Smooth muscle cell (in vitro differentiated cells): Measurements from ENCODE around the gene DMD. TPM values are rescaled to one million over a fixed set of nuclear protein-coding genes. Genes with fewer than 3 reads are reported as not detected.

Source experiments
- DNase-seq: peaks from one replicate; lab custom pipeline; 2025; ENCODE audit not compliant: unreplicated experiment; lab: John Stamatoyannopoulos, UW
- H2AFZ ChIP-seq: fragments of 200-600 bp; sonication (generic); 2 replicates; pipeline ENCODE4 v1.6.0; 2016; ENCODE audit warnings: antibody characterized with exemption, low read depth, mild to moderate bottlenecking
- H3F3A ChIP-seq: fragments of 200-600 bp; sonication (generic); 2 replicates; pipeline ENCODE4 v1.6.0; 2017; ENCODE audit warnings: antibody characterized with exemption, low read depth
- H3K27ac ChIP-seq: fragments of 200-600 bp; sonication (generic); 2 replicates; pipeline ENCODE4 v1.5.1; 2016; ENCODE audit warnings: low read depth, mild to moderate bottlenecking
- H3K27me3 ChIP-seq: fragments of 200-600 bp; sonication (generic); 2 replicates; pipeline ENCODE4 v1.6.1; 2016; ENCODE audit warnings: low read depth, mild to moderate bottlenecking
- H3K36me3 ChIP-seq: fragments of 200-600 bp; sonication (generic); 2 replicates; pipeline ENCODE4 v1.5.1; 2016; ENCODE audit warnings: low read depth
- H3K4me1 ChIP-seq: fragments of 200-600 bp; sonication (generic); 2 replicates; pipeline ENCODE4 v1.5.1; 2016; ENCODE audit warnings: low read depth
- H3K4me2 ChIP-seq: fragments of 200-600 bp; sonication (generic); 2 replicates; pipeline ENCODE4 v1.6.0; 2016; ENCODE audit warnings: mild to moderate bottlenecking
- H3K4me3 ChIP-seq: fragments of 200-600 bp; sonication (generic); 2 replicates; pipeline ENCODE4 v1.5.1; 2016; ENCODE audit warnings: mild to moderate bottlenecking
- H3K79me2 ChIP-seq: fragments of 200-600 bp; sonication (generic); 2 replicates; pipeline ENCODE4 v1.6.0; 2016; ENCODE audit warnings: low read depth, mild to moderate bottlenecking
- H3K9ac ChIP-seq: fragments of 200-600 bp; sonication (generic); 2 replicates; pipeline ENCODE4 v1.6.0; 2016; ENCODE audit warnings: low read depth
- H3K9me3 ChIP-seq: fragments of 200-600 bp; sonication (generic); replicated peaks from 2 replicates; pipeline ENCODE4 v1.5.1; 2016; ENCODE audit warnings: low read depth
- H4K20me1 ChIP-seq: fragments of 200-600 bp; sonication (generic); 2 replicates; pipeline ENCODE4 v1.6.0; 2016; ENCODE audit warnings: low read depth
- WGBS: methylation state at CpG from one replicate; pipeline ENCODE4 v1.1.7; 2016; ENCODE audit warnings: low lambda C conversion rate; 5-methylcytosine and 5-hydroxymethylcytosine counted together
- polyA plus RNA-seq: library from polyadenylated mRNA; unstranded; fragments of >200 nt; fragmentation: Nextera tagmentation; extraction: Ambion mirVana; gene quantifications from 2 replicates; pipeline ENCODE4 v1.2.1, GENCODE V29; 2016
- total RNA-seq: library from RNA; depleted of rRNA; stranded (reverse); fragments of >200 nt; gene quantifications from 2 replicates; pipeline ENCODE4 v1.2.3, GENCODE V29; 2014
- TF ChIP-seq, protein P1 (sequence below): fragments of 200-600 bp; sonication (generic); IDR thresholded peaks from 2 replicates; pipeline ENCODE4 v1.5.1; 2017; ENCODE audit warnings: borderline replicate concordance, mild to moderate bottlenecking, antibody characterized with exemption; ENCODE audit not compliant: insufficient read depth, poor library complexity, severe bottlenecking

DMD gene
- total and polyA plus RNA-seq, 2 experiments from 2014 or later = 12.3 to 12.6 TPM

DNA sequence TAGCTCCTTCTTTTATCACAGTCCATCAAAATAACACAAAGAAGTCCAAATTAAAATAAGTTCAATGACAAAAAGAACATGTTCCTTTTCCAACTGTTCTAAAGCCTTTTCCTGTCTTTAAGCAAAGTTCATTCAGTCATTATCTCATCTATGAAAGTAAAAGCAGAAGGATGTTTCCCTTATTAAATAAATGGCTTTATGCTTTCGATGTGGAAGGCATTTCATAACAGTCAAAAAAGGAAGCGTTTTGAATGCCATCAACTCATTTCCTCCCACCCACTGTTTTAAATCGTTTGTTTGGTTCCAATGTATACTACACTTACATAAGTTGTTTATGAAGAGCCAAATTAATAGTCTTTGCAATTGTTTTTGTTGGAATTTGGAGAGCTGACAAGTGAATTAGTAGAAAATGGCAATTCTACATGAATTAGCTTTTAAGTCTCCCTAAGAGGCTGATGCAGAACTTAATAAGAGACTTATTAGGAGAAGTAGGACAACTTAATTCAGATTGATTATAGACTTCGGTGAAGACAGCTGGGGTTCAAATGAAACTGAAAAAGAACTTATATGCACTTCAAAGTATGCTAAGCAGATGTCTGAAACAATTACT lies 1746.9 kb downstream of the DMD start:
- Histone ChIP-seq H4K20me1 (no peaks in the 10 kb centered on the region), H3K4me1 (no peaks in the 10 kb centered on the region), H3K79me2 (no peaks in the 10 kb centered on the region), H2AFZ (no peak overlapping the region), H3K9me3 (no peaks in the 10 kb centered on the region), H3K9ac (no peak overlapping the region), H3K4me2 (no peak overlapping the region), H3F3A (no peaks in the 10 kb centered on the region), H3K27me3 (no peaks in the 10 kb centered on the region), H3K27ac (no peak overlapping the region), H3K4me3 (no peak overlapping the region), H3K36me3 (no peaks in the 10 kb centered on the region)
- DNase-seq = no peak
- TF ChIP-seq, protein P1, sequence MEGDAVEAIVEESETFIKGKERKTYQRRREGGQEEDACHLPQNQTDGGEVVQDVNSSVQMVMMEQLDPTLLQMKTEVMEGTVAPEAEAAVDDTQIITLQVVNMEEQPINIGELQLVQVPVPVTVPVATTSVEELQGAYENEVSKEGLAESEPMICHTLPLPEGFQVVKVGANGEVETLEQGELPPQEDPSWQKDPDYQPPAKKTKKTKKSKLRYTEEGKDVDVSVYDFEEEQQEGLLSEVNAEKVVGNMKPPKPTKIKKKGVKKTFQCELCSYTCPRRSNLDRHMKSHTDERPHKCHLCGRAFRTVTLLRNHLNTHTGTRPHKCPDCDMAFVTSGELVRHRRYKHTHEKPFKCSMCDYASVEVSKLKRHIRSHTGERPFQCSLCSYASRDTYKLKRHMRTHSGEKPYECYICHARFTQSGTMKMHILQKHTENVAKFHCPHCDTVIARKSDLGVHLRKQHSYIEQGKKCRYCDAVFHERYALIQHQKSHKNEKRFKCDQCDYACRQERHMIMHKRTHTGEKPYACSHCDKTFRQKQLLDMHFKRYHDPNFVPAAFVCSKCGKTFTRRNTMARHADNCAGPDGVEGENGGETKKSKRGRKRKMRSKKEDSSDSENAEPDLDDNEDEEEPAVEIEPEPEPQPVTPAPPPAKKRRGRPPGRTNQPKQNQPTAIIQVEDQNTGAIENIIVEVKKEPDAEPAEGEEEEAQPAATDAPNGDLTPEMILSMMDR = no peak
- 70% methylated on average over 4 of the region's 4 CpGs for WGBS

DNA sequence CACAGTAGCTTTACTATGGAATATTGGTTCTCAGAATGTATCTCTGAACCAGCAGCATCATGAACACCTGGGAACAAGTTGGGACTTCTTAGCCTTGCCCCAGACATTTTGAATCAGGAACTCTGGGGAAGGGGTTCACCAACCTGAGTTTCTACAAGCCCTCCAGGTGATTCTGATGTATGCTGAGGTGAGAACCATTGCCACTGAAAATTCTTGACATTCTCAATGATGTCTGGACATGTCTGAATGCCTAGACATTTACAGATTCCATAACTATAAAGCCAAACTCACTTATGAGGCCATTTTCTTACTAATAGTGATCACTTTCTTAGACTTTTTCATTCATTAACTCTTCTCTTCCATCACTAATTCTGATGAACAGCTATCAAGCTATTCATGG lies 1750.1 kb downstream of the DMD start:
- H3K9ac ChIP-seq = no peak overlapping the region
- no peak overlapping the region for H3K27ac ChIP-seq
- no peak overlapping the region for H2AFZ ChIP-seq
- TF ChIP-seq, protein P1 = no peak
- no peaks in the 10 kb centered on the region for H3K79me2 ChIP-seq
- H3F3A ChIP-seq = no peaks in the 10 kb centered on the region
- H3K9me3 ChIP-seq = no peaks in the 10 kb centered on the region
- H3K27me3 ChIP-seq = no peaks in the 10 kb centered on the region
- H3K4me3 ChIP-seq = no peak overlapping the region
- DNase-seq = no peak
- H3K4me1 ChIP-seq = no peaks in the 10 kb centered on the region
- no peaks in the 10 kb centered on the region for H4K20me1 ChIP-seq
- H3K4me2 ChIP-seq = no peak overlapping the region
- H3K36me3 ChIP-seq = no peaks in the 10 kb centered on the region

DNA sequence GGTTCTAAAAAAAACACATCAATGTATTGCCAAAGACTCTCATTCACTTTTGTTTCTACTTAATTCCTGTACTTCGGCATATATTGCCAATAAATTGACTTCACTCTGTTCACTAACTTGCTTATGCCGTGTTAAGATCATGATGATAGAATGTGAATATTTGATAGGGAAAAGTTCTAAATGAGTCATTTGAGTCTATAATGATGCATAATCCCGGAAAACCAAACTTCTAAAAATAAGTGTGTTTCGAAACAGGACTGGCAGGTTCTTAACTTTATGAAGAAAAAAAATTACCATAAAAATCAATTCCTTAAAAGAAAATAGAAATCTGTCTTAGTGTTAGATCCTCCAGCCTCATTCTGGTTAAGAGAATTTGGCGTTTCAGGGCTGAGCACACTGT lies 1752.0 kb downstream of the DMD start:
- H3K36me3 ChIP-seq = no peaks in the 10 kb centered on the region
- no peak overlapping the region for H3K9ac ChIP-seq
- H3K9me3 ChIP-seq = no peaks in the 10 kb centered on the region
- TF ChIP-seq, protein P1 = no peak
- H3K27ac ChIP-seq = no peak overlapping the region
- H3F3A ChIP-seq = no peaks in the 10 kb centered on the region
- whole genome bisulfite sequencing = 63% methylated on average over 5 of the region's 5 CpGs
- H2AFZ ChIP-seq = no peak overlapping the region
- no peaks in the 10 kb centered on the region for H3K4me1 ChIP-seq
- no peaks in the 10 kb centered on the region for H3K79me2 ChIP-seq
- H4K20me1 ChIP-seq = no peaks in the 10 kb centered on the region
- H3K4me3 ChIP-seq = no peak overlapping the region
- no peaks in the 10 kb centered on the region for H3K27me3 ChIP-seq
- H3K4me2 ChIP-seq = no peak overlapping the region
- DNase-seq = no peak

DNA sequence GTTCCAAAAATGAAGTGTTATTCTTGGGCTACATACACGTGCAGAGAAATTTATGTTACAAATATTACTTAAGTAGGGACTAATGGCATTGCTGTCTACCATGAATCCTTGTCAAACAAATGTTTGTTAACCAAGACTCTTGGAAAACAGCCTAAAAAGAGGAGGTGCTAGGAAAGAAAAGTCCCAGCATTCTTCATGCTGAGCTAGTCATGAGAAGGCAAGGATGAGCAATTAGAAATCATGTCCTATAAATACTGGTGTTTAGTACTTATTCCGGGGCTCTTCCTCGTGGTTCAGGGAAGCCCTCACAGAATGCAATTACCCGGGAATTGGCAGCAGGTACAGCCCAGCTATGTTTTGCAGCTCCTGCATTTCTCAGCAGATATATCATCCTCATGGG lies 1761.4 kb downstream of the DMD start:
- H3K4me2 ChIP-seq = no peak overlapping the region
- no peak overlapping the region for H2AFZ ChIP-seq
- TF ChIP-seq, protein P1 = no peak
- no peaks in the 10 kb centered on the region for H3K36me3 ChIP-seq
- H3F3A ChIP-seq = no peaks in the 10 kb centered on the region
- no peaks in the 10 kb centered on the region for H3K9me3 ChIP-seq
- no peak overlapping the region for H3K4me3 ChIP-seq
- H3K79me2 ChIP-seq = no peaks in the 10 kb centered on the region
- no peaks in the 10 kb centered on the region for H3K4me1 ChIP-seq
- H3K9ac ChIP-seq = no peak overlapping the region
- H3K27me3 ChIP-seq = no peaks in the 10 kb centered on the region
- no peak for DNase-seq
- H3K27ac ChIP-seq = no peak overlapping the region
- no peaks in the 10 kb centered on the region for H4K20me1 ChIP-seq
- 73% methylated on average over 4 of the region's 4 CpGs for whole genome bisulfite sequencing
